ENCODE measurements around the gene EIF3F. TPM values are rescaled to one million over a fixed set of nuclear protein-coding genes. Genes with fewer than 3 reads are reported as not detected.

EIF3F gene
- total RNA-seq, 1 experiment from 2014 or later, result 197 TPM

GRCh38 chr11:8017894-8018483 lies 30.9 kb downstream of the EIF3F start:
- CTCF ChIA-PET, result interaction anchor here (0.6 to 2.2 kb wide), 3 partner anchors 11 to 214 kb away, joined by 3 to 14 read pairs (median 6); no protein-coding TSS in a partner anchor
- peaks cover 69% of the 10 kb centered on the region for H3K27me3 Mint-ChIP-seq (ENCODE audit: unreplicated experiment)

GRCh38 chr11:8018484-8019313 lies 31.6 kb downstream of the EIF3F start:
- TF ChIP-seq CTCF (IDR thresholded peaks at IDR 0.05; ENCODE audit: unreplicated experiment), result no peak
- DNase-seq, result peak; percentile 47
- no peak overlapping the region for H3K27ac Mint-ChIP-seq (ENCODE audit: unreplicated experiment)
- intact Hi-C loops (cut with micrococcal nuclease; ENCODE audit: unreplicated experiment), result no loop called here
- no TSS peak for BruUV-seq (replicated peaks)
- H3K36me3 Mint-ChIP-seq (ENCODE audit: insufficient read depth, unreplicated experiment), result no peaks in the 10 kb centered on the region
- CTCF ChIA-PET, result interaction anchor here (0.6 to 2.2 kb wide), 4 partner anchors 12 to 214 kb away, joined by 3 to 14 read pairs (median 4); no protein-coding TSS in a partner anchor
- peaks cover 69% of the 10 kb centered on the region for H3K27me3 Mint-ChIP-seq (ENCODE audit: unreplicated experiment)
- peaks cover 8% of the 10 kb centered on the region for H3K4me1 Mint-ChIP-seq (ENCODE audit: low read depth, unreplicated experiment)
- H3K4me3 Mint-ChIP-seq (ENCODE audit: low read depth, unreplicated experiment), result peak overlapping the region; percentile 45
- H3K9me3 Mint-ChIP-seq (ENCODE audit: low read depth, unreplicated experiment), result no peaks in the 10 kb centered on the region

More at GRCh38 chr11:8017894-8018483, 30.9 kb downstream of the EIF3F start:
- Mint-ChIP-seq H3K36me3 (ENCODE audit: insufficient read depth, unreplicated experiment) (no peaks in the 10 kb centered on the region), H3K4me1 (ENCODE audit: low read depth, unreplicated experiment) (peaks cover 8% of the 10 kb centered on the region), H3K4me3 (ENCODE audit: low read depth, unreplicated experiment) (peak overlapping the region; percentile 45), H3K9me3 (ENCODE audit: low read depth, unreplicated experiment) (no peaks in the 10 kb centered on the region), H3K27ac (ENCODE audit: unreplicated experiment) (no peak overlapping the region)
- intact Hi-C loops (cut with micrococcal nuclease; ENCODE audit: unreplicated experiment), result no loop called here
- DNase-seq, result no peak
- no peak for TF ChIP-seq CTCF (IDR thresholded peaks at IDR 0.05; ENCODE audit: unreplicated experiment)
- no TSS peak for BruUV-seq (replicated peaks)

GRCh38 chr11:8019314-8020243 lies 32.4 kb downstream of the EIF3F start:
- Mint-ChIP-seq H3K27me3 (ENCODE audit: unreplicated experiment) (peaks cover 61% of the 10 kb centered on the region), H3K27ac (ENCODE audit: unreplicated experiment) (no peak overlapping the region), H3K4me3 (ENCODE audit: low read depth, unreplicated experiment) (peak overlapping the region; percentile 45), H3K4me1 (ENCODE audit: low read depth, unreplicated experiment) (peaks cover 8% of the 10 kb centered on the region), H3K9me3 (ENCODE audit: low read depth, unreplicated experiment) (no peaks in the 10 kb centered on the region), H3K36me3 (ENCODE audit: insufficient read depth, unreplicated experiment) (no peaks in the 10 kb centered on the region)
- intact Hi-C loops (cut with micrococcal nuclease; ENCODE audit: unreplicated experiment), result no loop called here
- no peak for TF ChIP-seq CTCF (IDR thresholded peaks at IDR 0.05; ENCODE audit: unreplicated experiment)
- CTCF ChIA-PET, result interaction anchor here (0.9 to 1.6 kb wide), 2 partner anchors 14 to 80 kb away, joined by 3 to 6 read pairs; no protein-coding TSS in a partner anchor
- DNase-seq, result no peak
- BruUV-seq (replicated peaks), result no TSS peak

- no peak for DNase-seq
- peak overlapping the region; percentile 31 for H3K4me3 Mint-ChIP-seq (ENCODE audit: low read depth, unreplicated experiment)
- BruUV-seq (replicated peaks), result no TSS peak
- intact Hi-C loops (cut with micrococcal nuclease; ENCODE audit: unreplicated experiment), result no loop called here
- peaks cover 8% of the 10 kb centered on the region for H3K4me1 Mint-ChIP-seq (ENCODE audit: low read depth, unreplicated experiment)
- no peak for TF ChIP-seq CTCF (IDR thresholded peaks at IDR 0.05; ENCODE audit: unreplicated experiment)
- H3K27ac Mint-ChIP-seq (ENCODE audit: unreplicated experiment), result no peak overlapping the region
- CTCF ChIA-PET, result no interaction called here
- no peaks in the 10 kb centered on the region for H3K9me3 Mint-ChIP-seq (ENCODE audit: low read depth, unreplicated experiment)
- H3K27me3 Mint-ChIP-seq (ENCODE audit: unreplicated experiment), result peaks cover 55% of the 10 kb centered on the region
- no peaks in the 10 kb centered on the region for H3K36me3 Mint-ChIP-seq (ENCODE audit: insufficient read depth, unreplicated experiment)
Observed at GRCh38 chr11:8020244-8020597, 33.1 kb downstream of the EIF3F start.
